C1 segment of cervical spinal cord (tissue), 14 donors: Measurements from ENCODE around the gene CCR3.

Source experiments
- DNase-seq, 14 donors: peaks; one replicate each; lab custom pipeline; 2025; lab: John Stamatoyannopoulos, UW

Gene CCR3

GRCh38 chr3:46221391-46221790, 20.9 kb upstream of the CCR3 start:
- no peak for DNase-seq

- peak in 1 of 14 donors; percentile 14 for DNase-seq
Observed at GRCh38 chr3:46221938-46222337, 20.3 kb upstream of the CCR3 start.

- DNase-seq, result peak in 1 of 14 donors; percentile 25
Observed at GRCh38 chr3:46222435-46223161, 19.7 kb upstream of the CCR3 start.

- DNase-seq, result no peak
Observed at GRCh38 chr3:46228260-46229242, 13.7 kb upstream of the CCR3 start.

GRCh38 chr3:46231323-46231722, 10.9 kb upstream of the CCR3 start:
- DNase-seq, result no peak

DNA sequence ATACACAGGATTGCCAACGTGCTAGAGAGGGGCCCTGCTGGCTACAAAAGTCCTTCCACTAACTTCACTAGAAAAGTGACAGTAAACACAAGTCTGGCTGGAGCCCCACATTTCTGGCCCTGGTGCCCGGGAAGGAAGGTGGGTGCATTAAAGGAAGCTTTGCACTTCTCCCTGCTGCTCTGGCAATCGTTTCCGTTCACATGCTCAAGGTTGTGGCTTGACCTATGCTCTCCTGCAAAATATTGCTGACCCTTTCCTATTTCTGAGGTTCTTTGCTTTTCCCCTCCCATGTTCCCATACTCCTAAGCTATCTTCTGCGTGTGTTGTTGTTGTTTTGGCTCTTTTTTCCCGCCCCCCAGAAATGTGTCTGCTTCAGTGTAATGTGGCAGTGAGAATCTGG, 9.1 kb upstream of the CCR3 start:
- no peak for DNase-seq

DNA sequence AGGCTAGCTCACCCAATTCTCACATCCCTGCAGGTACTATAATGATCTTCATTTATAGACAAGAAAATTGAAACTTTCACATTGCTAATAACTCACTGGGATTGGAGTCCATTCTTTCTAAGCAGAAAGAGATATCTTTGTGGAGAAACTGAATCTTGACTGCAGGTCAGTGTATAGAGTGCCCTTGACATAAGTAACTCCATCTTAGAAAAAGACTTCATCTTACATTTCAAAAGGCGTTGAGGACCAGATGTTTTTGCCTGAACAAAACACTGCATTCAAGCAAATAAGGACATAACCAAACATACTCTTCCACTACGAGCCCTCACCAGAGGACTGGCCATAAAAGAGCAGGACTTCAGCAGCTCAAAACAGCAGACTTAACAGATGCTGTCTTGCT, 6.8 kb upstream of the CCR3 start:
- no peak for DNase-seq

- DNase-seq, result no peak
Observed at GRCh38 chr3:46236294-46237054, 5.8 kb upstream of the CCR3 start.

DNA sequence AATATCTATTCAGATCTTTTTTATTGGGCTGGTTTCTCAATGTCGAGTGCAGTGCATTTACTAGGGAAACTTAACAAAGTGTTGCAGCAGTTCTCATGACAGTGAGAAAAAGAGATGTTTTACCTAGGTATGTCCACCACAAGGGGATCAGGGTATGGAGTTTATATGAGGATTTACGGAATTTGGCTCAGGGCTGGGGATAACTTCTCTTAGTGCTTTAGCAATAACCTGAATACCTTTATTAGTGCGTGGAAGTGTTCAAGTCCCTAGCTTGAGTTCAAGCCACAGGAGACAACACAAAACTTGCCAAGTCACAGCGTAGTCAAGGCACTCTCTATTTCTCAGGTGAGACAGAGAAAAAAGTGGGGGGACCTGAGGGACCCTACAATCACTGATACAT, 3.9 kb upstream of the CCR3 start:
- no peak for DNase-seq

- no peak for DNase-seq
Observed at GRCh38 chr3:46239301-46239938, 2.8 kb upstream of the CCR3 start.

GRCh38 chr3:46239952-46240351, 2.3 kb upstream of the CCR3 start:
- no peak for DNase-seq

- no peak for DNase-seq
Observed at GRCh38 chr3:46243560-46243959, 1.3 kb downstream of the CCR3 start.

- DNase-seq, result no peak
Observed at GRCh38 chr3:46245146-46245545, 2.9 kb downstream of the CCR3 start.

DNA sequence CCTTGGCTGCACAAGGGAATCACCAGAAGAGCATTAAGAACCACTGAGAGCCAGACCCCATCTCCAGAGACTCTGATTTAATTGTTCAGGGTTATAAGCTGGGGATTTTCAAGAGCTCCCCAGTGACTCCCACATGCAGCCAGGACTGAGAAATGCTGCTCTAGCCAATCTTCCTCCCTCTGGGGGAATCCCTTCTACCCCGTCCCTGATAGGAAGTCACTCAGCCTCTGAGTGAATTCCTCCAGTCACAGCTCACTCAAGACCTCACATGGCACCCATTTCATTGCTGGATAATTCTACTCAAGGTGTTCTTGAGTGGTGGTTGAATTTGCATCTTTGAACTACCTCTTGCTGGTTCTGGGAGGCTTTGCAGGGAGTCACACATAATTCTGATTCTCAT, 10.7 kb downstream of the CCR3 start:
- no peak for DNase-seq

DNA sequence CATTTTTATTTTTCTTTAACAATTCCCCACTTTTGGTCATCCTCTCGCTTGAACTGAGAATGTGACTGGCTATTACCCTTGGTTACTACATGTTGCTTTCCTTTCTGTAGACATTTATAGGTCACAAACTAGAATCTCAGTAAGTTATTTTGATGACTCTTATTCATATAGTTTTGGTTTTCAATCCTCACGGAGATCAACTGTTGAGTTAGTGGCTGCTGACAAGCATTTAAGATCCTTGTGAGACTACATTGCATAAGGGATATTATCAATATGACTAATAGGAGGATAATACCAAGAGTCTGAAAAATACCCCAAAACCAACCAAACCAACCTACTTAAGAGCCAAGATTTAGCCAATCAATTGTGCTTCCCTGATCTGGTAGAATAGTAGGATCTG, 16.3 kb downstream of the CCR3 start:
- no peak for DNase-seq

- DNase-seq, result no peak
Observed at GRCh38 chr3:46261926-46262594, 19.8 kb downstream of the CCR3 start.

- no peak for DNase-seq
Observed at GRCh38 chr3:46264002-46264401, 21.7 kb downstream of the CCR3 start.

DNA sequence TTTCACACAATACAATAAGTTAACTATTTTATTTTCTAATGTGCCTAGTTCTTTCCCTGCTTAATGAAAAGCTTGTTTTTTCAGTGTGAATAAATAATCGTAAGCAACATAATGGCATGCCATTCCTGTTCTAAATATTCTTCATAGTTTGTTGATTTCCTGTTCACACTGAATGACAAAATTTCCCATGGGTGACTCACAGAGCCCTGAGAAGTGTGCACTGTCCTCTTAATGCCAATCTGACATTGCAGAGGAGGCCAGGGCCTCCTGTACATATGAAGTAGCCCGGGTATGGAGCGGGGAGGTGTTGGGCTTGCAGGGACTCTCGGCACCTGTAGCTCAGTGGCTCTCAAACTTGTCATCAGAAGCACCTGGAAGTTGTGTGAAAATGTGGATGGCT, 24.3 kb downstream of the CCR3 start:
- no peak for DNase-seq

- no peak for DNase-seq
Observed at GRCh38 chr3:46269556-46269955, 27.3 kb downstream of the CCR3 start.

- DNase-seq, result no peak
Observed at GRCh38 chr3:46270474-46270873, 28.2 kb downstream of the CCR3 start.

DNA sequence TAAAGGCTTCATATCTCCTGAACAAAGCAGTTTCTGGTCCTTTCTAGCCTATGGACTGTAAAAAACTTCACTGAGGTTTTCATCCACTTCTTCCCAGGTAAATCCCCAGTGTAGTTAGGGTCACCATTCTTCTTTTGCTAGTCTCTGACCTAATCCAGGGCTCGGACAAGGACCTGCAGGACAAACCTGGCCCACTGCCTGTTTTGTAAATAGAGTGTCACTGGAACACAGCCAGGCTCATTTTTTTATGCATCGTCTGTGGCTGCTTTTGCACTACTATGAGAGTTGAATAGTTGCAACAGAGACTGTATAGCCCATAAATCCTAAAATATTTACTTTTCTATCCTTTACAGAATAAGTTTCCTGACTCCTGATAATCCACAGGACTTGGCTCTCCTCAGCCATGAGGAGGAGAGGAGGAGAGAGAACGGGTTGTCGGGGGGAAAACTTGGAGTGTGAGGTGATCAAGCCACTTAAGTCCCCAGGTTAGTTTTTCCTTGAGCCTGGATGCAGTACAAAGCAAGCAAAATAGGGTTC, 29.0 kb downstream of the CCR3 start:
- DNase-seq, result no peak
